T-cell (primary cell): Measurements from ENCODE around the gene BPNT1. TPM values are rescaled to one million over a fixed set of nuclear protein-coding genes. Genes with fewer than 3 reads are reported as not detected.

Source experiments
- total RNA-seq, 35 experiments: library from RNA in 6 of 35; stranded (reverse) in 6 of 35; fragments of 120-200 nt in 1 of 35; gene quantifications; one replicate each; pipeline versions ENCODE4 v1.2.1 to v1.2.4 and lab custom pipeline; 2013 to 2026

BPNT1 gene
- total RNA-seq, 5 donors from 2014 or later (not counting 1 experiment from before 2014, with no cell fraction given), result 8.5 to 16.8 (median 14.3) TPM

Other genes with a start within 250 kb of the BPNT1 start
- gene SLC30A10, start 161.2 kb downstream of the BPNT1 start, total RNA-seq, result under 1 TPM in 2 of 5 donors, not detected in 3; 0.06 to 0.09 TPM
- gene EPRS1, start 43.3 kb downstream of the BPNT1 start, total RNA-seq, result 10 to 100 TPM; 48.3 to 91.9 (median 86.9) TPM
- 10 to 100 TPM; 35.4 to 43.2 (median 42.3) TPM for gene IARS2, start 4.3 kb upstream of the BPNT1 start, total RNA-seq
- gene RAB3GAP2, start 182.7 kb upstream of the BPNT1 start, total RNA-seq, result 10 to 100 TPM; 42.1 to 55.1 (median 46.7) TPM